ENCODE data around the gene LIPG. TPM values are rescaled to one million over a fixed set of nuclear protein-coding genes. Genes with fewer than 3 reads are reported as not detected.
"Not testable (repeated sequence)": the region's sequence is repeated elsewhere in the genome, so short reads cannot be mapped to it uniquely, and the experiment has no call there.

LIPG gene
- total and polyA plus RNA-seq, 9 of the 15 experiments (the other 6 are each of a cell fraction or from before 2014, with no cell fraction given), result 0.76 to 1.8 (median 1.3) TPM

DNA sequence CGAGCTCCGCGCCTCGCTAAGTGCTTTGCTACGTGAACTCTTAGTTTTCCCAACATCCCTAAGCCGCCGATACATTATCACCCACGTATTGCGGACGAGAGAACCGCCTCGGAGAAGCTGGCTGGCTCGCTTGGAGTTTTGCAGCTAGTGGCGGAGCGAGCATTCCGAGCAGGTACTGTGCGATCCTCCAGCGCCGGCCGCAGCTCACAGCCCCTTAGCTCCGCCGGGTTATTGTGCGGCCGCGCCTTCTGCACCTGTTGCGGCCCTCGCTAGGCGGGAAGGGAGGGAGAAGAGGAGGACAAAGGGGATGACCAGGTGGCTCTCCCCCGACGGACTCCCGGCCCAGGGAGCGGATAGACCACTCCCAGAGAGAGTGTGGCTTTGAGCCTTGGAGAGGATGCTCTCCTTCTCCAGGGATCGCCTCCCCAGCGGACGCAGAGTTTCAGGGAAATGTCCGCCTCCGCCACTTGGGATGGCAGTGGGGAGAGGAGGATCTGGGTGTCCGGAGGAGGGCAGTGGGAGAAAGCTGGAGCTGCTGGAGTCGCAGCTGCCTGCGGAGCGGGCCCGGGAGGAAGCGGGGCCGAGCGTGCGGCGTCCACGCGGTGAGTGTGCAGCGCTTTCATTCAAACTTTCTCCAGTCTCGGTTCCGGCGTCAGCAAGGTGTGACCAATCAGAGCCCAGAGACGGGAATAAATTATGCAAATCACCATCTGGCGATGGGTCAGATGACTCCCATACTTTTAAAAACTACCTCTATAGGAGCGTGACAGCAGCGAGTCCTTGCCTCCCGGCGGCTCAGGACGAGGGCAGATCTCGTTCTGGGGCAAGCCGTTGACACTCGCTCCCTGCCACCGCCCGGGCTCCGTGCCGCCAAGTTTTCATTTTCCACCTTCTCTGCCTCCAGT is at the start of gene LIPG (continued):
- TF ChIP-seq, protein P1, sequence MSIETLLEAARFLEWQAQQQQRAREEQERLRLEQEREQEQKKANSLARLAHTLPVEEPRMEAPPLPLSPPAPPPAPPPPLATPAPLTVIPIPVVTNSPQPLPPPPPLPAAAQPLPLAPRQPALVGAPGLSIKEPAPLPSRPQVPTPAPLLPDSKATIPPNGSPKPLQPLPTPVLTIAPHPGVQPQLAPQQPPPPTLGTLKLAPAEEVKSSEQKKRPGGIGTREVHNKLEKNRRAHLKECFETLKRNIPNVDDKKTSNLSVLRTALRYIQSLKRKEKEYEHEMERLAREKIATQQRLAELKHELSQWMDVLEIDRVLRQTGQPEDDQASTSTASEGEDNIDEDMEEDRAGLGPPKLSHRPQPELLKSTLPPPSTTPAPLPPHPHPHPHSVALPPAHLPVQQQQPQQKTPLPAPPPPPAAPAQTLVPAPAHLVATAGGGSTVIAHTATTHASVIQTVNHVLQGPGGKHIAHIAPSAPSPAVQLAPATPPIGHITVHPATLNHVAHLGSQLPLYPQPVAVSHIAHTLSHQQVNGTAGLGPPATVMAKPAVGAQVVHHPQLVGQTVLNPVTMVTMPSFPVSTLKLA (conservative IDR thresholded peaks at IDR 0.05), result peak in 1 of 2 experiments; percentile 40; a peak in 1 of 4 replicates
- TF ChIP-seq NFIC (IDR thresholded peaks at IDR 0.05), result no peak
- peak; percentile 61 for TF ChIP-seq POLR2G (IDR thresholded peaks at IDR 0.05; ENCODE audit: low read depth, low read length)

DNA sequence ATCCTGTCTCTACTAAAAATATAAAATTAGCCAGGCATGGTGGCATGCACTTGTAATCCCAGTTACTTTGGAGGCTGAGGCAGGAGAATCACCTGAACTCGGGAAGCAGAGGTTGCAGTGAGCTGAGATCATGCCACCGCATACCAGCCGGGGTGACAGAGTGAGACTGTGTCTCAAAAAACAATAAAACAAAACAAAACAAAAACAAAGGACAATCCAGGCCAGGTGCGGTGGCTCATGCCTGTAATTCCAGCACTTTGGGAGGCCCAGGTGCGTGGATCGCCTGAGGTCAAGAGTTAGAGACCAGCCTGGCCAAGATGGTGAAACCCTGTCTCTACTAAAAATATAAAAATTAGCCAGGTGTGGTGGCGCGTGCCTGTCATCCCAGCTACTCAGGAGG is 49.0 kb upstream of the LIPG start:
- H3K27me3 ChIP-seq (ENCODE audit: control insufficient read depth in 2 of 2, insufficient read depth in 2 of 2, low read length in 2 of 2); H4K20me1 ChIP-seq (replicated peaks; ENCODE audit: control insufficient read depth, insufficient read depth, low read length); FAIRE-seq; POLR2A ChIA-PET; H3K9ac ChIP-seq (ENCODE audit: insufficient read depth in 1 of 2, low read depth in 2 of 2, low read length in 2 of 2); BruUV-seq (replicated peaks); DNase-seq (ENCODE audit: extremely low read depth in 1 of 4, low spot score in 3 of 4); H3K4me1 ChIP-seq (replicated peaks in 1 of 2; ENCODE audit: control insufficient read depth in 2 of 2, insufficient read depth in 2 of 2, low read length in 2 of 2); H3K9me1 ChIP-seq (ENCODE audit: control insufficient read depth, insufficient read depth, low read length); H3K79me2 ChIP-seq (ENCODE audit: control insufficient read depth, insufficient read depth, low read length); H2AFZ ChIP-seq (ENCODE audit: low read depth, low read length); H3K4me2 ChIP-seq (ENCODE audit: insufficient read depth, low read length); ATAC-seq; H3K36me3 ChIP-seq (ENCODE audit: control insufficient read depth, insufficient read depth, low read length); CTCF ChIA-PET (ENCODE audit: low intra/inter-chr PET ratio); H3K27ac ChIP-seq (ENCODE audit: extremely low read depth, low read depth, low read length); H3K9me3 ChIP-seq (replicated peaks; ENCODE audit: control insufficient read depth, insufficient read depth, low read depth, low read length); H3K4me3 ChIP-seq: not testable (repeated sequence)
- in situ Hi-C loops (cut with MboI), result loop anchor here (5.0 kb wide), 1 partner anchor 349 kb away; no protein-coding TSS in a partner anchor
- intact Hi-C loops (cut with micrococcal nuclease), result loop anchor here (5.0 kb wide), 1 partner anchor 214 kb away; no protein-coding TSS in a partner anchor
- WGBS (ENCODE audit: insufficient coverage, low coverage, missing lambda C conversion rate), result 69% methylated on average over 6 of the region's 8 CpGs

Data from K562 (cell line).